HuH-7.5 (cell line): ENCODE results near the gene TPI1.
"Not testable (repeated sequence)": the region's sequence is repeated elsewhere in the genome, so short reads cannot be mapped to it uniquely, and the experiment has no call there.

Source experiments
- DNase-seq: peaks from one replicate; pipeline ENCODE4 v3.0.0; 2011; ENCODE audit warnings: low spot score

TPI1 gene

GRCh38 chr12:6894321-6894720, 27.0 kb downstream of the TPI1 start:
- DNase-seq = no peak

GRCh38 chr12:6896846-6897435, 29.6 kb downstream of the TPI1 start:
- no peak for DNase-seq

- no peak for DNase-seq
Measured at GRCh38 chr12:6899427-6899826, 32.1 kb downstream of the TPI1 start.

- no peak for DNase-seq
Measured at GRCh38 chr12:6899837-6900519, 32.6 kb downstream of the TPI1 start.

GRCh38 chr12:6902448-6902847, 35.1 kb downstream of the TPI1 start:
- no peak for DNase-seq

GRCh38 chr12:6903722-6904121, 36.4 kb downstream of the TPI1 start:
- DNase-seq = no peak

- DNase-seq = peak; percentile 87
Measured at GRCh38 chr12:6904280-6905276, 37.2 kb downstream of the TPI1 start, which contains the start of gene LRRC23. Gene LRRC23 (plus strand): TSS chr12:6904822. CDS start chr12:6905634, 812 bp downstream.

- DNase-seq = no peak
Measured at GRCh38 chr12:6905414-6906040, 38.2 kb downstream of the TPI1 start.

GRCh38 chr12:6908141-6908540, 40.8 kb downstream of the TPI1 start:
- DNase-seq = not testable (repeated sequence)

- no peak for DNase-seq
Measured at GRCh38 chr12:6909421-6910145, 42.3 kb downstream of the TPI1 start.

- no peak for DNase-seq
Measured at GRCh38 chr12:6912164-6912935, 45.0 kb downstream of the TPI1 start.

GRCh38 chr12:6914246-6914946, 47.1 kb downstream of the TPI1 start, which contains the start of gene ENO2:
Gene ENO2 (plus strand): TSS chr12:6914580. CDS start chr12:6915833, 1,253 bp downstream.
- DNase-seq = peak; percentile 54

GRCh38 chr12:6914947-6915788, 47.8 kb downstream of the TPI1 start:
- DNase-seq = no peak

- no peak for DNase-seq
Measured at GRCh38 chr12:6915789-6916285, 48.5 kb downstream of the TPI1 start.

GRCh38 chr12:6916426-6917200, 49.3 kb downstream of the TPI1 start:
- DNase-seq = no peak

GRCh38 chr12:6917491-6918231, 50.3 kb downstream of the TPI1 start:
- DNase-seq = no peak

- DNase-seq = no peak
Measured at GRCh38 chr12:6919588-6919987, 52.3 kb downstream of the TPI1 start.
